Pulmonary artery endothelial cell (primary cell): ENCODE measurements around the gene MC2R. TPM values are rescaled to one million over a fixed set of nuclear protein-coding genes. Genes with fewer than 3 reads are reported as not detected.

ENCODE experiments used
- total RNA-seq: library from RNA; depleted of rRNA; stranded (reverse); fragments of >200 nt; gene quantifications from 2 replicates; pipeline ENCODE4 v1.2.3, GENCODE V29; 2014

MC2R gene
- total RNA-seq, 1 donor from 2014 or later: not detected

Other genes with a start within 250 kb of the MC2R start
- gene FAM210A, start 189.0 kb downstream of the MC2R start, total RNA-seq: 27.0 and 31.6 TPM in 2 replicates
- gene RNMT, start 188.9 kb downstream of the MC2R start, total RNA-seq: 14.3 and 15.5 TPM in 2 replicates
- gene MC5R, start 91.4 kb downstream of the MC2R start, total RNA-seq: not detected in 2 replicates
- 2.3 and 4.2 TPM in 2 replicates for gene ZNF519, start 216.9 kb upstream of the MC2R start, total RNA-seq